ENCODE results near the gene SASH1. TPM values are rescaled to one million over a fixed set of nuclear protein-coding genes. Genes with fewer than 3 reads are reported as not detected.

The SASH1 gene
- total RNA-seq, 1 donor, result 71.7 TPM

GRCh38 chr6:148529010-148529409 lies 186.4 kb downstream of the SASH1 start:
- DNase-seq (ENCODE audit: insufficient read length, low spot score, missing footprints), result no peak
- Histone ChIP-seq H3K4me3 (ENCODE audit: insufficient read depth, low read length) (no peak overlapping the region), H3K9me3 (ENCODE audit: low read depth, low read length) (no peaks in the 10 kb centered on the region), H3K36me3 (ENCODE audit: insufficient read depth, low read length) (peaks cover 55% of the 10 kb centered on the region), H3K27ac (ENCODE audit: low read depth, low read length) (peak overlapping the region; percentile 98), H4K20me1 (ENCODE audit: insufficient read depth, low read length) (no peaks in the 10 kb centered on the region), H3K27me3 (ENCODE audit: insufficient read depth, low read length) (no peaks in the 10 kb centered on the region), H3K79me2 (ENCODE audit: insufficient read depth, low read length) (peaks cover 6% of the 10 kb centered on the region), H3K4me2 (ENCODE audit: insufficient read depth, low read length) (no peak overlapping the region), H3K4me1 (ENCODE audit: insufficient read depth, low read length) (peaks cover 60% of the 10 kb centered on the region), H2AFZ (ENCODE audit: low read length) (no peak overlapping the region)
- TF ChIP-seq CTCF (IDR thresholded peaks at IDR 0.05; ENCODE audit: extremely low read depth, low read depth, low read length), result no peak

GRCh38 chr6:148530394-148530953 lies 187.8 kb downstream of the SASH1 start:
- Histone ChIP-seq H4K20me1 (ENCODE audit: insufficient read depth, low read length) (no peaks in the 10 kb centered on the region), H3K4me2 (ENCODE audit: insufficient read depth, low read length) (peak overlapping the region; percentile 85), H3K36me3 (ENCODE audit: insufficient read depth, low read length) (peaks cover 69% of the 10 kb centered on the region), H3K9me3 (ENCODE audit: low read depth, low read length) (no peaks in the 10 kb centered on the region), H3K4me1 (ENCODE audit: insufficient read depth, low read length) (peaks cover 58% of the 10 kb centered on the region), H3K27ac (ENCODE audit: low read depth, low read length) (peak overlapping the region; percentile 98), H3K4me3 (ENCODE audit: insufficient read depth, low read length) (peak overlapping the region; percentile 57), H3K27me3 (ENCODE audit: insufficient read depth, low read length) (no peaks in the 10 kb centered on the region), H3K79me2 (ENCODE audit: insufficient read depth, low read length) (peaks cover 6% of the 10 kb centered on the region), H2AFZ (ENCODE audit: low read length) (no peak overlapping the region)
- TF ChIP-seq CTCF (IDR thresholded peaks at IDR 0.05; ENCODE audit: extremely low read depth, low read depth, low read length), result no peak
- peak; percentile 91 for DNase-seq (ENCODE audit: insufficient read length, low spot score, missing footprints)

- Histone ChIP-seq H3K27ac (ENCODE audit: low read depth, low read length) (peak overlapping the region; percentile 98), H3K4me2 (ENCODE audit: insufficient read depth, low read length) (peak overlapping the region; percentile 85), H2AFZ (ENCODE audit: low read length) (no peak overlapping the region), H3K9me3 (ENCODE audit: low read depth, low read length) (no peaks in the 10 kb centered on the region), H3K4me3 (ENCODE audit: insufficient read depth, low read length) (peak overlapping the region; percentile 57), H3K4me1 (ENCODE audit: insufficient read depth, low read length) (peaks cover 58% of the 10 kb centered on the region), H4K20me1 (ENCODE audit: insufficient read depth, low read length) (no peaks in the 10 kb centered on the region), H3K36me3 (ENCODE audit: insufficient read depth, low read length) (peaks cover 66% of the 10 kb centered on the region), H3K79me2 (ENCODE audit: insufficient read depth, low read length) (peaks cover 6% of the 10 kb centered on the region), H3K27me3 (ENCODE audit: insufficient read depth, low read length) (no peaks in the 10 kb centered on the region)
- no peak for DNase-seq (ENCODE audit: insufficient read length, low spot score, missing footprints)
- TF ChIP-seq CTCF (IDR thresholded peaks at IDR 0.05; ENCODE audit: extremely low read depth, low read depth, low read length), result no peak
These were observed 188.3 kb downstream of the SASH1 start for GRCh38 chr6:148530976-148531375.

- H3K4me1 ChIP-seq (ENCODE audit: insufficient read depth, low read length), result peaks cover 65% of the 10 kb centered on the region
- DNase-seq (ENCODE audit: insufficient read length, low spot score, missing footprints), result no peak
These were observed 190.1 kb downstream of the SASH1 start for GRCh38 chr6:148532698-148533097.

More at GRCh38 chr6:148532698-148533097, 190.1 kb downstream of the SASH1 start:
- H3K9me3 ChIP-seq (ENCODE audit: low read depth, low read length), result no peaks in the 10 kb centered on the region
- H3K27me3 ChIP-seq (ENCODE audit: insufficient read depth, low read length), result no peaks in the 10 kb centered on the region
- peak overlapping the region; percentile 98 for H3K27ac ChIP-seq (ENCODE audit: low read depth, low read length)
- H3K36me3 ChIP-seq (ENCODE audit: insufficient read depth, low read length), result peaks cover 69% of the 10 kb centered on the region
- no peak for TF ChIP-seq CTCF (IDR thresholded peaks at IDR 0.05; ENCODE audit: extremely low read depth, low read depth, low read length)
- H2AFZ ChIP-seq (ENCODE audit: low read length), result no peak overlapping the region
- H4K20me1 ChIP-seq (ENCODE audit: insufficient read depth, low read length), result no peaks in the 10 kb centered on the region
- H3K4me2 ChIP-seq (ENCODE audit: insufficient read depth, low read length), result no peak overlapping the region
- H3K4me3 ChIP-seq (ENCODE audit: insufficient read depth, low read length), result no peak overlapping the region
- H3K79me2 ChIP-seq (ENCODE audit: insufficient read depth, low read length), result peaks cover 6% of the 10 kb centered on the region

Data from osteoblast (primary cell).